Measurements from ENCODE around the gene MKS1.

Gene MKS1

DNA sequence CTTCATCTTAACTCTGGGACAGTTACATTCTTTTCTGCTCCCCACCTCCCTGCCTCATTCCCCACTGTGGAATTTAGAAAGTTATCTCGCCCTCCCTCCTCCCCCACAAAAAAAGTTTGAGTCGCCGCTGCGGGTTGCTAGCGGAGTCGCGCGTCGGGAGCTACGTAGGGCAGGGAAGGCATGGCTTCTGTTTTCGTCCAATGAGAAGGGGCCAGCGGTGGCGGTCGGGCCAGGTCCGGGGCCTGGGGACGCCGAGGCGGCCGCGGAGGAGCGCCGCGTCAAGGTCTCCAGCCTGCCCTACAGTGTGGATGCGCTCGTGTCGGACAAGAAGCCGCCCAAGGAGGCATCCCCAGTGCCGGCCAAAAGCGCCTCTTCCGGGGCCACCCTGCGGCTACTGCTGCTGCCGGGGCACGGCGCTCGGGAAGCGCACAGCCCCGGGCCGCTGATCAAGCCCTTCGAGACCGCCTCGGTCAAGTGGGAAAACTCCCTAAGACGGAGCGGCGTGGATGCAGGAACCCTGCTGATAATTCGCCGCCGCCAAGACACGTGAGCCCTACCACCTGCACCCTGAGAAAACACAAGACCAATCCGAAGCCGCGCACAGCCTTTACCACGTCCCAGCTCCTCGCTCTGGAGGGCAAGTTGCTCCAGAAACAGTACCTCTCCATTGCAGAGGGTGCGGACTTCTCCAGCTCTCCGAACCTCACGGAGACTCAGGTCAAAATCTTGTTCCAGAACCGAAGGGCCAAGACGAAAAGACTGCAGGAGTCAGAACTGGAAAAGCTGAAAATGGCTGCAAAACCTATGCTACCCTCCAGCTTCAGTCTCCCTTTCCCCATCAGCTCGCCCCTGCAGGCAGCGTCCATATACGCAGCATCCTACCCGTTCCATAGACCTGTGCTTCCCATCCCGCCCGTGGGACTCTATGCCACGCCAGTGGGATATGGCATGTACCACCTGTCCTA, 61.9 kb downstream of the MKS1 start:
- Histone ChIP-seq H3K36me3 (ENCODE audit: insufficient read depth, low read length) (no peaks in the 10 kb centered on the region), H3K4me1 (ENCODE audit: insufficient read depth, low read length) (peaks cover 5% of the 10 kb centered on the region), H3K27me3 (ENCODE audit: insufficient read depth, low read length) (peaks cover 40% of the 10 kb centered on the region), H2AFZ (ENCODE audit: low read depth, low read length) (peak overlapping the region; percentile 90), H3K9me3 (ENCODE audit: low read length) (peaks cover 2% of the 10 kb centered on the region), H3K4me3 (ENCODE audit: low read length) (peak overlapping the region; percentile 54)
